OCI-LY7 (cell line): ENCODE data around the gene RCOR3.
"Not testable (repeated sequence)": the region's sequence is repeated elsewhere in the genome, so short reads cannot be mapped to it uniquely, and the experiment has no call there.

ENCODE experiments used
- EZH2phosphoT487 ChIP-seq: fragments of 200-600 bp; sonication (generic); IDR thresholded peaks from 2 replicates; pipeline ENCODE4 v1.6.1; 2018; ENCODE audit warnings: low read depth, borderline replicate concordance, mild to moderate bottlenecking, mixed run types, antibody characterized with exemption, low read length, moderate library complexity, mixed read lengths
- TF ChIP-seq, protein P1 (sequence below): fragments of 200-600 bp; sonication (generic); conservative IDR thresholded peaks from 2 replicates; pipeline ENCODE4 v1.5.1; 2014; ENCODE audit warnings: mild to moderate bottlenecking, antibody characterized with exemption, low read length, moderate library complexity, mixed read lengths

DNA sequence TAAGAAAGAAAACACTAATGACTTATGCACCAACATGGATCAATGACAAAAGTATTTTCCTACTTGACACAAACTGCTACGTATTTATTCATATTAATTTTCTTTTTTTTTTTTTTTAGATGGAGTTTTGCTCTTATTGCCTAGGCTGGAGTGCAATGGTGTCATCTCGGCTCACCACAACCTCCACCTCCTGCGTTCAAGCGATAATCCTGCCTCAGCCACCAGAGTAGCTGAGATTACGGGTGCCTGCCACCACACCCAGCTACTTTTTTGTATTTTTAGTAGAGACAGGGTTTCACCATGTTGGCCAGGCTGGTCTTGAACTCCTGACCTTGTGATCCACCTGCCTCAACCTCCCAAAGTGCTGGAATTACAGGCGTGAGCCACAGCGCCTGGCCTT lies 62.5 kb downstream of the RCOR3 start:
- TF ChIP-seq, protein P1, sequence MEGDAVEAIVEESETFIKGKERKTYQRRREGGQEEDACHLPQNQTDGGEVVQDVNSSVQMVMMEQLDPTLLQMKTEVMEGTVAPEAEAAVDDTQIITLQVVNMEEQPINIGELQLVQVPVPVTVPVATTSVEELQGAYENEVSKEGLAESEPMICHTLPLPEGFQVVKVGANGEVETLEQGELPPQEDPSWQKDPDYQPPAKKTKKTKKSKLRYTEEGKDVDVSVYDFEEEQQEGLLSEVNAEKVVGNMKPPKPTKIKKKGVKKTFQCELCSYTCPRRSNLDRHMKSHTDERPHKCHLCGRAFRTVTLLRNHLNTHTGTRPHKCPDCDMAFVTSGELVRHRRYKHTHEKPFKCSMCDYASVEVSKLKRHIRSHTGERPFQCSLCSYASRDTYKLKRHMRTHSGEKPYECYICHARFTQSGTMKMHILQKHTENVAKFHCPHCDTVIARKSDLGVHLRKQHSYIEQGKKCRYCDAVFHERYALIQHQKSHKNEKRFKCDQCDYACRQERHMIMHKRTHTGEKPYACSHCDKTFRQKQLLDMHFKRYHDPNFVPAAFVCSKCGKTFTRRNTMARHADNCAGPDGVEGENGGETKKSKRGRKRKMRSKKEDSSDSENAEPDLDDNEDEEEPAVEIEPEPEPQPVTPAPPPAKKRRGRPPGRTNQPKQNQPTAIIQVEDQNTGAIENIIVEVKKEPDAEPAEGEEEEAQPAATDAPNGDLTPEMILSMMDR = not testable (repeated sequence)
- TF ChIP-seq EZH2phosphoT487 = not testable (repeated sequence)
